ENCODE results near the gene KAT6B. TPM values are rescaled to one million over a fixed set of nuclear protein-coding genes. Genes with fewer than 3 reads are reported as not detected.

Gene KAT6B
- total and polyA plus RNA-seq, 10 of the 15 experiments (the other 5 are each of a cell fraction or from before 2014, with no cell fraction given): 2.7 to 22.6 (median 15.7) TPM

GRCh38 chr10:74982634-74982982, 156.2 kb downstream of the KAT6B start:
- Histone ChIP-seq H2AFZ (ENCODE audit: control insufficient read depth, low read depth, low read length) (peak overlapping the region; percentile 57), H4K20me1 (ENCODE audit: control insufficient read depth, insufficient read depth) (no peaks in the 10 kb centered on the region), H3K27ac (ENCODE audit: control insufficient read depth, insufficient read depth) (peak overlapping the region; percentile 66), H3K4me3 (peak overlapping the region; percentile 28; the same call in 1 of the 2 replicates), H3K9ac (ENCODE audit: control insufficient read depth, insufficient read depth, low read length) (peak overlapping the region; percentile 26; the same call in 1 of the 2 replicates), H3K9me3 (replicated peaks; ENCODE audit: control insufficient read depth, insufficient read depth, low read length) (no peaks in the 10 kb centered on the region; the same call in 2 of the 3 replicates), H3K27me3 (replicated peaks in 1 of 2; ENCODE audit: control insufficient read depth in 2 of 2, insufficient read depth in 2 of 2, low read length in 1 of 2) (no peaks in the 10 kb centered on the region), H3K4me2 (ENCODE audit: control insufficient read depth, insufficient read depth) (peak overlapping the region; percentile 56), H3K36me3 (ENCODE audit: control insufficient read depth in 2 of 2, insufficient read depth in 2 of 2, low read length in 1 of 2) (peaks cover 2 to 13% of the 10 kb centered on the region in 2 experiments; a peak in 3 of 4 replicates), H3K79me2 (ENCODE audit: control insufficient read depth, insufficient read depth, low read length) (no peaks in the 10 kb centered on the region), H3K4me1 (ENCODE audit: control insufficient read depth, insufficient read depth, low read length) (peaks cover 26% of the 10 kb centered on the region)
- SMC1A ChIA-PET (ENCODE audit: uncharacterized antibody, unreplicated experiment): interaction anchor here (0.8 to 22.3 kb wide), 14 partner anchors 7 to 804 kb away, joined by 3 to 553 read pairs (median 9); no protein-coding TSS in a partner anchor
- ATAC-seq: peak; percentile 22
- 5% methylated on average over 2 of the region's 2 CpGs for WGBS (ENCODE audit: insufficient coverage, insufficient replicate concordance, low lambda C conversion rate, missing lambda C conversion rate)
- no TSS peak for BruUV-seq (replicated peaks)
- CTCF ChIA-PET: interaction anchor here (0.6 to 4.4 kb wide), 10 partner anchors 9 to 245 kb away, joined by 3 to 24 read pairs (median 4); no protein-coding TSS in a partner anchor
- DNase-seq (ENCODE audit: low read depth, low spot score): peak; percentile 36
- intact Hi-C loops (cut with micrococcal nuclease; ENCODE audit: unreplicated experiment) (no loop called here), in situ Hi-C loops (cut with MboI) (no loop called here)
- POLR2A ChIA-PET: interaction anchor here (1.1 to 2.0 kb wide), 5 partner anchors 12 to 151 kb away, joined by 3 to 8 read pairs (median 4); no protein-coding TSS in a partner anchor
- RAD21 ChIA-PET (ENCODE audit: unreplicated experiment): interaction anchor here (0.9 to 3.6 kb wide), 15 partner anchors 14 to 150 kb away, joined by 3 to 19 read pairs (median 3); no protein-coding TSS in a partner anchor
- FAIRE-seq: peak; percentile 49
- no peak for TF ChIP-seq FOXM1 (IDR thresholded peaks at IDR 0.05; ENCODE audit: low read depth, low read length)
- TF ChIP-seq FOXK2 (IDR thresholded peaks at IDR 0.05): no peak
- TF ChIP-seq PML (IDR thresholded peaks at IDR 0.05; ENCODE audit: low read length): 0 out of 2 replicates have a peak, but pooled peaks have one; percentile 23
- TF ChIP-seq ZNF24 (IDR thresholded peaks at IDR 0.05): no peak
- no peak for TF ChIP-seq CREB1 (IDR thresholded peaks at IDR 0.05; ENCODE audit: low read depth)
- TF ChIP-seq NFIC (IDR thresholded peaks at IDR 0.05; ENCODE audit: low read depth, low read length): peak; percentile 48; the same call in 1 of the 2 replicates
- TF ChIP-seq BHLHE40 (IDR thresholded peaks at IDR 0.05; ENCODE audit: borderline replicate concordance in 1 of 2, low read depth in 2 of 2, low read length in 1 of 2): peak; percentile 10 to 38; a peak in 3 of 4 replicates
- peak; percentile 49; the same call in 1 of the 2 replicates for TF ChIP-seq SPI1 (IDR thresholded peaks at IDR 0.05; ENCODE audit: borderline replicate concordance, insufficient read depth, low read depth, low read length)
- TF ChIP-seq, protein P1, sequence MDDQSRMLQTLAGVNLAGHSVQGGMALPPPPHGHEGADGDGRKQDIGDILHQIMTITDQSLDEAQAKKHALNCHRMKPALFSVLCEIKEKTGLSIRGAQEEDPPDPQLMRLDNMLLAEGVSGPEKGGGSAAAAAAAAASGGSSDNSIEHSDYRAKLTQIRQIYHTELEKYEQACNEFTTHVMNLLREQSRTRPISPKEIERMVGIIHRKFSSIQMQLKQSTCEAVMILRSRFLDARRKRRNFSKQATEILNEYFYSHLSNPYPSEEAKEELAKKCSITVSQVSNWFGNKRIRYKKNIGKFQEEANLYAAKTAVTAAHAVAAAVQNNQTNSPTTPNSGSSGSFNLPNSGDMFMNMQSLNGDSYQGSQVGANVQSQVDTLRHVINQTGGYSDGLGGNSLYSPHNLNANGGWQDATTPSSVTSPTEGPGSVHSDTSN (IDR thresholded peaks at IDR 0.05; ENCODE audit: insufficient replicate concordance, low read depth, low read length): no peak
- TF ChIP-seq SMAD5 (IDR thresholded peaks at IDR 0.05; ENCODE audit: low read depth): no peak
- no peak for TF ChIP-seq NR2F1 (conservative IDR thresholded peaks at IDR 0.05)
- 0 out of 2 replicates have a peak, but pooled peaks have one; percentile 37 for TF ChIP-seq IRF4 (IDR thresholded peaks at IDR 0.05; ENCODE audit: low read depth, low read length)
- TF ChIP-seq, protein P2, sequence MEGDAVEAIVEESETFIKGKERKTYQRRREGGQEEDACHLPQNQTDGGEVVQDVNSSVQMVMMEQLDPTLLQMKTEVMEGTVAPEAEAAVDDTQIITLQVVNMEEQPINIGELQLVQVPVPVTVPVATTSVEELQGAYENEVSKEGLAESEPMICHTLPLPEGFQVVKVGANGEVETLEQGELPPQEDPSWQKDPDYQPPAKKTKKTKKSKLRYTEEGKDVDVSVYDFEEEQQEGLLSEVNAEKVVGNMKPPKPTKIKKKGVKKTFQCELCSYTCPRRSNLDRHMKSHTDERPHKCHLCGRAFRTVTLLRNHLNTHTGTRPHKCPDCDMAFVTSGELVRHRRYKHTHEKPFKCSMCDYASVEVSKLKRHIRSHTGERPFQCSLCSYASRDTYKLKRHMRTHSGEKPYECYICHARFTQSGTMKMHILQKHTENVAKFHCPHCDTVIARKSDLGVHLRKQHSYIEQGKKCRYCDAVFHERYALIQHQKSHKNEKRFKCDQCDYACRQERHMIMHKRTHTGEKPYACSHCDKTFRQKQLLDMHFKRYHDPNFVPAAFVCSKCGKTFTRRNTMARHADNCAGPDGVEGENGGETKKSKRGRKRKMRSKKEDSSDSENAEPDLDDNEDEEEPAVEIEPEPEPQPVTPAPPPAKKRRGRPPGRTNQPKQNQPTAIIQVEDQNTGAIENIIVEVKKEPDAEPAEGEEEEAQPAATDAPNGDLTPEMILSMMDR (IDR thresholded peaks at IDR 0.05 in 2 of 3, conservative IDR thresholded peaks at IDR 0.05 in 1 of 3; ENCODE audit: control insufficient read depth in 2 of 3, extremely low read depth in 1 of 3, insufficient read depth in 1 of 3, low read depth in 3 of 3, low read length in 3 of 3): no peak
- no peak for TF ChIP-seq E2F4 (IDR thresholded peaks at IDR 0.05; ENCODE audit: low read depth, low read length)
- TF ChIP-seq IKZF1 (conservative IDR thresholded peaks at IDR 0.05): peak; percentile 51; the same call in 1 of the 2 replicates
- no peak for TF ChIP-seq SREBF2 (IDR thresholded peaks at IDR 0.05; ENCODE audit: low read length)
- no peak for TF ChIP-seq USF2 (IDR thresholded peaks at IDR 0.05; ENCODE audit: borderline replicate concordance, low read depth, low read length)
- peak; percentile 68; the same call in 1 of the 2 replicates for TF ChIP-seq MTA3 (IDR thresholded peaks at IDR 0.05; ENCODE audit: borderline replicate concordance, low read length)
- TF ChIP-seq EED (IDR thresholded peaks at IDR 0.05; ENCODE audit: low read depth): peak; percentile 79
